ENCODE data around the gene GPR183.

GRCh38 chr13:99272481-99272880 lies 34.7 kb downstream of the GPR183 start:
- TF ChIP-seq MYNN (tag by site-specific recombination; IDR thresholded peaks at IDR 0.05; ENCODE audit: borderline replicate concordance) (no peak), KLF9 (tag by site-specific recombination; IDR thresholded peaks at IDR 0.05; ENCODE audit: low read depth) (no peak), ZNF132 (tag by site-specific recombination; IDR thresholded peaks at IDR 0.05; ENCODE audit: borderline replicate concordance) (no peak), GLI4 (tag by site-specific recombination; IDR thresholded peaks at IDR 0.05) (no peak), ZBTB7A (tag by site-specific recombination; IDR thresholded peaks at IDR 0.05; ENCODE audit: low read depth) (no peak), ZNF530 (tag by site-specific recombination; IDR thresholded peaks at IDR 0.05; ENCODE audit: low read depth) (no peak)
- TF ChIP-seq, protein P1, sequence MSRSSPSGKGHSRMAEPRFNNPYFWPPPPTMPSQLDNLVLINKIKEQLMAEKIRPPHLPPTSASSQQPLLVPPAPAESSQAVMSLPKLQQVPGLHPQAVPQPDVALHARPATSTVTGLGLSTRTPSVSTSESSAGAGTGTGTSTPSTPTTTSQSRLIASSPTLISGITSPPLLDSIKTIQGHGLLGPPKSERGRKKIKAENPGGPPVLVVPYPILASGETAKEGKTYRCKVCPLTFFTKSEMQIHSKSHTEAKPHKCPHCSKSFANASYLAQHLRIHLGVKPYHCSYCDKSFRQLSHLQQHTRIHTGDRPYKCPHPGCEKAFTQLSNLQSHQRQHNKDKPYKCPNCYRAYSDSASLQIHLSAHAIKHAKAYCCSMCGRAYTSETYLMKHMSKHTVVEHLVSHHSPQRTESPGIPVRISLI (tag by site-specific recombination; IDR thresholded peaks at IDR 0.05), result no peak
- TF ChIP-seq, protein P2, sequence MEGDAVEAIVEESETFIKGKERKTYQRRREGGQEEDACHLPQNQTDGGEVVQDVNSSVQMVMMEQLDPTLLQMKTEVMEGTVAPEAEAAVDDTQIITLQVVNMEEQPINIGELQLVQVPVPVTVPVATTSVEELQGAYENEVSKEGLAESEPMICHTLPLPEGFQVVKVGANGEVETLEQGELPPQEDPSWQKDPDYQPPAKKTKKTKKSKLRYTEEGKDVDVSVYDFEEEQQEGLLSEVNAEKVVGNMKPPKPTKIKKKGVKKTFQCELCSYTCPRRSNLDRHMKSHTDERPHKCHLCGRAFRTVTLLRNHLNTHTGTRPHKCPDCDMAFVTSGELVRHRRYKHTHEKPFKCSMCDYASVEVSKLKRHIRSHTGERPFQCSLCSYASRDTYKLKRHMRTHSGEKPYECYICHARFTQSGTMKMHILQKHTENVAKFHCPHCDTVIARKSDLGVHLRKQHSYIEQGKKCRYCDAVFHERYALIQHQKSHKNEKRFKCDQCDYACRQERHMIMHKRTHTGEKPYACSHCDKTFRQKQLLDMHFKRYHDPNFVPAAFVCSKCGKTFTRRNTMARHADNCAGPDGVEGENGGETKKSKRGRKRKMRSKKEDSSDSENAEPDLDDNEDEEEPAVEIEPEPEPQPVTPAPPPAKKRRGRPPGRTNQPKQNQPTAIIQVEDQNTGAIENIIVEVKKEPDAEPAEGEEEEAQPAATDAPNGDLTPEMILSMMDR (tag by site-specific recombination; IDR thresholded peaks at IDR 0.05), result no peak
